AG04450 (cell line): Measurements from ENCODE around the gene WDTC1. TPM values are rescaled to one million over a fixed set of nuclear protein-coding genes. Genes with fewer than 3 reads are reported as not detected.

ENCODE experiments used
- CTCF ChIA-PET: fragments of 300-600, 350-600 bp; formaldehyde crosslinking; extraction: SDS; loops from one replicate; lab custom pipeline; 2022; ENCODE audit warnings: antibody characterized with exemption, inconsistent platforms; lab: Charles Lee
- POLR2A ChIA-PET: fragments of 350-600 bp; formaldehyde crosslinking; extraction: SDS; loops from one replicate; lab custom pipeline; 2021; ENCODE audit warnings: antibody characterized with exemption, inconsistent platforms; lab: Yijun Ruan, JAX
- DNase-seq: peaks from one replicate; pipeline ENCODE4 v3.0.0-alpha.2; 2011; ENCODE audit warnings: low read depth, low spot score
- H3K27ac ChIP-seq: one replicate; pipeline ENCODE4 v1.5.1; 2012; ENCODE audit warnings: low read depth, low read length, control low read depth
- H3K27me3 ChIP-seq: one replicate; pipeline ENCODE4 v1.6.0; 2012; ENCODE audit warnings: low read length; ENCODE audit not compliant: control insufficient read depth, insufficient read depth
- H3K4me3 ChIP-seq: 2 replicates; pipeline ENCODE4 v1.5.1; 2011; ENCODE audit warnings: mild to moderate bottlenecking, low read depth, low read length, control low read depth
- H3K9me3 ChIP-seq: 2 replicates; pipeline ENCODE4 v1.5.1; 2012; ENCODE audit warnings: low read length; ENCODE audit not compliant: control insufficient read depth, insufficient read depth
- CTCF ChIP-seq: IDR thresholded peaks from 2 replicates; pipeline ENCODE4 v1.5.1; 2011; ENCODE audit warnings: low read depth, low read length, control low read depth, inconsistent platforms
- polyA plus RNA-seq: library from polyadenylated mRNA; depleted of rRNA; stranded (reverse); fragments of >200 nt; gene quantifications from 2 replicates; pipeline ENCODE4 v1.2.3, GENCODE V29; 2011

The WDTC1 gene
- polyA plus RNA-seq, 1 experiment = 7.1 TPM

- DNase-seq = no peak
- no peak overlapping the region for H3K27ac ChIP-seq
- no peak overlapping the region for H3K4me3 ChIP-seq
- no peaks in the 10 kb centered on the region for H3K27me3 ChIP-seq
- ChIA-PET CTCF (interaction anchor here (0.5 to 3.6 kb wide), 11 partner anchors 10 to 329 kb away, joined by 3 to 23 read pairs (median 4); no protein-coding TSS in a partner anchor), POLR2A (no interaction called here)
- TF ChIP-seq CTCF = no peak
- no peaks in the 10 kb centered on the region for H3K9me3 ChIP-seq
These were observed 99.4 kb downstream of the WDTC1 start for GRCh38 chr1:27333717-27334279.

GRCh38 chr1:27335506-27336422, 101.3 kb downstream of the WDTC1 start:
- ChIA-PET CTCF (interaction anchor here (1.1 kb wide), 1 partner anchor 9 kb away, joined by 4 read pairs; no protein-coding TSS in a partner anchor), POLR2A (no interaction called here)
- no peak overlapping the region for H3K27ac ChIP-seq
- no peak for DNase-seq
- H3K4me3 ChIP-seq = no peak overlapping the region
- no peaks in the 10 kb centered on the region for H3K27me3 ChIP-seq
- H3K9me3 ChIP-seq = no peaks in the 10 kb centered on the region
- no peak for TF ChIP-seq CTCF

- ChIA-PET CTCF (interaction anchor here (1.1 kb wide), 1 partner anchor 10 kb away, joined by 4 read pairs; no protein-coding TSS in a partner anchor), POLR2A (no interaction called here)
- no peak for DNase-seq
- TF ChIP-seq CTCF = no peak
- Histone ChIP-seq H3K27ac (no peak overlapping the region), H3K4me3 (no peak overlapping the region), H3K9me3 (no peaks in the 10 kb centered on the region), H3K27me3 (no peaks in the 10 kb centered on the region)
These were observed 102.3 kb downstream of the WDTC1 start for GRCh38 chr1:27336756-27337155.

GRCh38 chr1:27338751-27339150, 104.3 kb downstream of the WDTC1 start:
- no peak overlapping the region for H3K4me3 ChIP-seq
- no peak overlapping the region for H3K27ac ChIP-seq
- no peak for DNase-seq
- CTCF ChIA-PET = interaction anchor here (0.6 to 1.1 kb wide), 2 partner anchors 8 to 37 kb away, joined by 3 to 4 read pairs; no protein-coding TSS in a partner anchor
- H3K9me3 ChIP-seq = no peaks in the 10 kb centered on the region; the same call in 1 of the 2 replicates
- no peak for TF ChIP-seq CTCF
- H3K27me3 ChIP-seq = no peaks in the 10 kb centered on the region
- POLR2A ChIA-PET = no interaction called here
